GM21786 (cell line): ENCODE results near the gene ZNF107.
"Not testable (repeated sequence)": the region's sequence is repeated elsewhere in the genome, so short reads cannot be mapped to it uniquely, and the experiment has no call there.

Experiments
- ATAC-seq: cut with Tn5 transposase; IDR thresholded peaks from one replicate; pipeline ENCODE4 v1.9.1; 2021; ENCODE audit not compliant: unreplicated experiment

The ZNF107 gene

DNA sequence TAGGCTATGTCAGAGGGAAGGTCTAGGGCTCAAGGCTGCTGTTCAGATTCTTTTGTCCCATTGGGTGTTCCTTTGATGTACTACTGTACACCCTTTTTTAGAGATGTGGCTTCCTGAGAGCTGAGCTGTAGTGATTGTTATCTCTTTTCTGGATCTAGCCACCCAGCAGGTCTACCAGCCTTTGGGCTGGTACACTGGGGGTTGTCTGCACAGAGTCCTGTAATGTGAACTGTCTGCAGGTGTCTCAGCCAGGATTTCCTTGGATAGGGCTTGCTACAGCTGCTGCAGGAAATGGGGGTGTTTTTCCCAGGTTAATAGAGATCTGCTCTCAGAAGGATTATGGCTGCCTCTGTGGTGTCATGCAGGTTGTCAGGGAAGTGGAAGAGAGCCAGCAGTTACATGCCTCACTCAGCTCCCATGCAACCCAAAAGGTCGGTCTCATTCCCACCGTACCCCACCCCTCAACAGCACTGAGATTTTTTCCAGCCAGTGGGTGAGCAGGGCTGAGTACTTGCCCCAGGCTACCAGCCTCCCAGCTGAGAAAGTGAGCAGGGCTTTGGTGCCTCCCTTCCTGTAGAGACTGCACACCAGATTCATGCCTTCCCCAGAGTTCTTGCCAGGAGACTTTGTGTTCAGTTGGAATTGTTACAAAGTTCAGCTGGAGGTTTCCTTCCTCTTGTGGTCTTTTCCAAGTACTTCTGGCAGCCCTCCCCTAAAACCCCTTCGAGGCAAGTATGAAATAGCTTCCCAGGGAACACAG, 63.3 kb downstream of the ZNF107 start:
- ATAC-seq: no peak

DNA sequence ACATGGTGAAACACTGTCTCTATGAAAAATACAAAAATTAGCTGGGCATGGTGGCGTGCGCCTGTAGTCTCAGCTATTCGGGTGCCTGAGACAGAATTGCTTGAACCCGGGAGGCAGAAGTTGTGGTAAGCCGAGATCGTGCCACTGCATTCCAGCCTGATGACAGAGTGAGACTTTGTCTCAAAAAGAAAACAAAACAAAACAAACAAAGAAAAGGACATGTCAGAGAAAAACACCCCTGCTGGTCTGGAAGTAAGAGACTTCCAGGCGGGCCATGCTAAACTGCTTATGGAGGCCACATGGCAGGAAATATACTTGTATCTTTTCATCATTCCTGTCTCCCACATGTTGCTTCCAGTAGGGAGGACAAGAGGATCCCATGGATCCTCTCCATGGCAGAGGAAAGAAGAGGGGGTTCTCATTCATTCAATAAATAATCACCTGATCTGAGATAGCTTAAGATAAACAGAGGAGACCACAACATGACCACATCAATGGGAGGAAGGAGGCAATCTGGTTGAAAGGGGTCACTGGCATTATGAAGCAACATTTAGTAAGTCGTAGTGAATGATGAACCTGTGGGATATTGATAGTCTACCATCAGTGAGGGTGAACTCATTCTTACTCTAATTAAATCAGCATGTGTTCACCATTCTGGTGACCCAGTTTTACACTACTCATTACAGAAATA, 67.8 kb downstream of the ZNF107 start:
- ATAC-seq: no peak

DNA sequence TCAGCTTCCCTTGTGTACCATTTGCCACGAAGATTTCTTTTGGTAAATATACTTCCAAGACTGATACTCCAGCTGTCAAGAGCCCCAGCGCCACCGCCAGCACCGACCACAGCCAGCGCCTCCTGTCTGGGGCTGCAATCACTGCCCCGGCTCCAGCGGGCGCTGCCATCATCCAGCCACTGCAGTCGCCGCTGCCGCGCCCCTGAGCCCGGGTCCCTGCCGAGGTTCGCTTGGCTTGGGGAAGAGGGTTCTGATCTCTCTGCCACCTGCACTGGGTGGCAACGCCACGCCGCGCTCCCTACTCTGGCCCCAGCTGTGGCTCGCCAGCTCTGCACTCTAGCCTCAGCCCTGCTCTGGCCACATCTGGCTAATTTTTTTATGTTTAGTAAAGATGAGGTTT, 70.6 kb downstream of the ZNF107 start:
- ATAC-seq: no peak

- ATAC-seq: not testable (repeated sequence)
Measured at GRCh38 chr7:64738403-64738802, 72.5 kb downstream of the ZNF107 start.

GRCh38 chr7:64738953-64739352, 73.0 kb downstream of the ZNF107 start:
- not testable (repeated sequence) for ATAC-seq

DNA sequence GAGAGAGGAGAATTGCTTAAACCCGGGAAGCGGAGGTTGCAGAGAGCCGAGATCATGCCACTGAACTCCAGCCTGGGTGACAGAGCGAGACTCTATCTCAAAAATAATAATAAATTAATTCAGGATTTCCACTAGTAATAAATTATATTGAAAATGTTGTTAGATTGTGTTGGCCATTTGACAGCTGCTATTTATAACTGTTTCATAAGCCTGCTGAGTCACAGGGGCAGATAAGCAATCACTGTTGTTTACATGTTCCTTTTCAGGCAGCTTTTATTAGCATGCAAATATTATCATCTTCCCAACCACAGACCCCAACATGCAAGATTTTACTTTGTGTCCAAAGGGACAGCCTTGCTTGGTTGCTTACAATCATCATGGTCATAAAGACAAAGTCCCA, 78.7 kb downstream of the ZNF107 start:
- ATAC-seq: no peak

- no peak for ATAC-seq
Measured at GRCh38 chr7:64747802-64748201, 81.9 kb downstream of the ZNF107 start.

DNA sequence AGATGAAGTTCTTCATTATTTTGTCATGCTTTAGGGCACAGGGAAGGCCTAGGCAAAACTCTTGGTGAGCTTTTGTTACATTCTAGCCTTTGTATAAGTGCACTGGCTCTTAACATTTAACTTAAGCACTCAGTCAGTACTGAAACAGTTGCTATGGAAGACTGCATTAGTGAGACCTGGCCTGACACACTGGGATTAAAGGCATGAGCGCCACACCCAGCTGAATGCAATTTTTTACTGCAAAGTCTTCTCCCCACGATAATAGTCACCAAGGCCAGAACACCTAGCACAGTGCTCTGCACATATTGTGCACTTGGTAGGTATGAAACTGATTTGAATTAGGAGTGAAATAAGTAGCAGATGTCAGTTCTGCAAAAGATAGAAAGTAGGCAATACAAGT, 87.1 kb downstream of the ZNF107 start:
- ATAC-seq: no peak

- ATAC-seq: no peak
Measured at GRCh38 chr7:64755865-64756264, 89.9 kb downstream of the ZNF107 start.

DNA sequence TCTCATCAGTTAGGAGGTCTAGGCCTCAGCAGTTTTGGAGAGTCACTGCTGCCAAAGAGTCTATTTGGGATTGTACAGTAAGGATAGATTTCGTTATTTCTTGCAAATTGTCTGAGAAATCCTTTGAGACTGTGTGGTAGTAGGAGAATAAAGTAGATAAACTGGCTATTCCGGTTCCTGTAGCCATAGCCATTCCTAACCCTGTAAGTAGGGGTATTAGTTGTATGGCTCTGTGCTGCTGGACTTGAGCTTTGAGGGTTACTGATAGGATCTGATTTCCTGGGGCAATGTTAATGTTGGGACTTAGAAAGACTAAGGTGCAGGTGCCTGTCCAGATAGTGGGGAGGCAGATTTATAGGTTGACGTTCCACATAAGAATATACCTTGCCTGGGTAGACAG, 92.2 kb downstream of the ZNF107 start:
- no peak for ATAC-seq
